DMS 273 (cell line): Measurements from ENCODE around the gene ATG7.
"Not testable (repeated sequence)": the region's sequence is repeated elsewhere in the genome, so short reads cannot be mapped to it uniquely, and the experiment has no call there.

ENCODE experiments used
- DNase-seq: peaks from one replicate; lab custom pipeline; 2025; ENCODE audit not compliant: unreplicated experiment; lab: John Stamatoyannopoulos, UW

The ATG7 gene

DNA sequence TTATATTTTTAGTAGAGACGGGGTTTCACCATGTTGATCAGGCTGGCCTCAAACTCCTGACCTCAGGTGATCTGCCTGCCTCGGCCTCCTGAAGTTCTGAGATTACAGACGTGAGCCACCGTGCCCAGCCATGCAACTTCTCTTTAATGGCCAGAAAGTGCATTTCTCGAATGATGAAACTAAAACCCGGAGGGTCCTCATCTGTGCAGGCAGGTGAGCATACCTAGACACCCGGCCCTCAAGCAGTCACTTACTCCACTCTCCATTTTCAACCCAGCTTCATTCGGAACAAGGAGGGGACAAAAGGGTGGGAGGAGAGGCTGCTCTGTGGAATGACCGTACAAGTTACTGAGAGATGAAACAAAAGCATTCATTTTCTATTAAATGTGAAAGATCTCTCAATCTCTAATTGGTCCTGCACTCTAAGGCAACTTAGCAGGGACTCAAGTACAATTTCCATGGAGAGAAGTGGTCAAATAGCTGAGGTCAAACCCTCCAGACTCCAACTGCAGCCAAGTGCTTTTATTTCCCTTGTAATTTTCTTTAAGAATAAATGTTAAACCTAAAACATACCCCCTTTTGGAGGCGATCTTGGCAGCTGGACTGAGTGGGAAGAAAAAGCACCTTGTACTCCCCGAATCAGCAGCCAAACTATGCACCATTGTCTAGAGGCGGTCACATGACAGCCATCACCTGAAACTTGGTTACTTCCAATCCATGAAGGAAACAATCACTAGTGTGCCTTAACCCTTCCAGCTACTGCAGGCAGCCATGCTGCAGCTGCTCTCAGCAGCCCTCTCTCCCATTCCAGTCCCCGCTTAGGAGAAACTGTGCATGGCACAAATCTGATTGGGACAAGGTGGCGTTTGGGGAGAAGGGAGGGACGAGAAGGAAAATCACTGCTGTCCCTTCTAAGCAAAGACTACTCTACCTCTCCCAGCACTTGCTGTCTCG, 309.3 kb downstream of the ATG7 start:
- DNase-seq = no peak

GRCh38 chr3:11582191-11582968, 310.2 kb downstream of the ATG7 start:
- DNase-seq = peak; percentile 70

DNA sequence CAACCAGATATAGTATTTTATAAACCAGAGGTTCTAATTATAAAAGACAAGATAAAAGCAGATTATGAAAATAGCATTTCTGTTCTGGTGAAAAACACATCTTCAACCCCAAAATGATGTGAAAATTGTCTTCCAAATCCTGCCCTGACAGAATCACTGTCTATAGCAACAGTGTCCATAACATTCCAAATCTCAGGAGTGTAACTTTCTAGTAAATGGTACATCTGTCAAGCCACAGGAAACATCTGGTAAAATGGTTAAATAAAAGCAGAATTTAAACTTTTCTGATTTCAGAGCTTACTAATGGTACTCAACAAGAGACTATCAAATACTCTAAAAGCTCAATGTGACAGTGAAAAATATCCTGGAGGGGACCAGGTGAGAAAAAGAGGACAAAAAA, 311.0 kb downstream of the ATG7 start:
- no peak for DNase-seq

- DNase-seq = no peak
Observed at GRCh38 chr3:11583638-11584046, 311.4 kb downstream of the ATG7 start.

- no peak for DNase-seq
Observed at GRCh38 chr3:11584570-11584969, 312.4 kb downstream of the ATG7 start.

GRCh38 chr3:11587766-11588165, 315.6 kb downstream of the ATG7 start:
- no peak for DNase-seq

GRCh38 chr3:11588338-11588737, 316.1 kb downstream of the ATG7 start:
- no peak for DNase-seq

- DNase-seq = no peak
Observed at GRCh38 chr3:11588755-11589154, 316.6 kb downstream of the ATG7 start.

DNA sequence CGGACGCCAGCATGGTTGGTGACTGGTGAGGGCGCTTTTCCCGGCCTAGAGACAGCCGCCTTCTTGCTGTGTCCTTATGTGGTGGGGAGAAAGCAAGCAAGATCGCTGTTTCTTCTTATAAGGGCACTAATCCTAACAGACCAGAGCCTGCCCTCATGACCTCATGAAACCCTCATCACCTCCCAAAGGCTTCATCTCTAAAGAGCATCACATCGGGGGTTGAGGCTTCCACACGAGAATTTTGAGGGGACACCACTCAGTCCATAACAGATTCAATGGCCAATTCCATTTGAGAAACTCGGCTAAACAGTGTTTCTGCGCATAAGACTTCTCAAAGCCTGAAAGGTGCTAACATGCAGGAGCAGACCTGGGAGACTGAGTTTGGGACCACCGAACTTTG, 317.5 kb downstream of the ATG7 start:
- no peak for DNase-seq

DNA sequence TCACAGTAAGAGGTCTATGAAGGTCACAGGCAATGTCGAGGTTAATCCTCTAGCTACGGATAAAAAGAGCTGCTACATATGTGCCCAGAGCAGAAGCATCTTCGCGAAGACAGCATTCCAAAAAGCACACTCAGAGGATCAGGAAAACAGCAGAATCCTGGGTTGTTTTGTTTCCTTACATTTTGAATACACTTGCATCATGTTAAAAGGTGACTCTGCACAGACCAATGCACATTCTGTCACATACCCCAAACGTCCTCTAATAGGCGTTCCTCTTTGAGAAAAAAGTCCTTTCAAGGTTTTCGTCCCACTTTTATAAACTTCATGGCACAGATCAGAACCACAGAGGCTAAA, 318.8 kb downstream of the ATG7 start:
- no peak for DNase-seq

DNA sequence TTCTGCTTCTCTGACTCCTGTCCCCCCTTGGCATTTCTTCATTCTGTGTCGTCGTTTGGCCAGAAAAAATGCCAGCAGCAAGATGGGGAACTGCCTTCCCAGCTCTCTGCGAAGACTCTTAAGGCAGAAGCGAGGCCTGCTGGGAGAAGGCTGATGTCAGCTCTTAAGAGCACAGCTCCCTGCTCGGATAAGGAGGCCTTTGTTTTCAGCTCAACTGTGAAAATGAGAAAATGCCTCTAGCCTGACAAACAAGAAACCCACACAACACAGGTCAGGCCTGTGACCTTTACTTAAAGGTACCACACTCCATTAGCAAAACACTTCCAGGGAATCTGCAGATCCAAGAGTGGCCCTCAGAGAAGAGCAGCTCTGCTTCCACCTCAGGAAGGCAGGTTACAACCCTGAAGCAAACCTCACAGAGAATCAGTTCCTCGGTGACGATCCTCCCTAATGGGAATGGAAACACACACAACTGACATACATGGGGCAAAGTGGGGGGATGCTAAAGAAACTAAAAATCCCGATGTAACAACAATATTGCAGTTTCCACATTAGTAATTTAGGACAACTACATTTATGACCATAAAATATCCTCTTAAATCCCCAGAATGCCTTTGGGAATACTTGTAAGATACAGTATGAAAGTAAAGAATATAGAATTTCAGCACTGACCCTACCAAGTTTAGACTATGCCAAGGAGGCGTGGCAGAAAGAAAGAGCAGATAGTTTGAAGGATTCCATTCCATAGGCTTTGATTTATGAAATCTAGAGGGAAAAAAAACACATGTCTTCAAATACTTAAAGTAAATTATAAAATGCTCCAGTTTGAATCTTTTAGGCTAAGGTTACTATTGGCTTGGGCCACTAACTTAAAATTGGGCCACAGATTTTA, 319.4 kb downstream of the ATG7 start:
- DNase-seq = no peak

- no peak for DNase-seq
Observed at GRCh38 chr3:11592445-11593298, 320.5 kb downstream of the ATG7 start.

GRCh38 chr3:11593318-11594034, 321.3 kb downstream of the ATG7 start:
- no peak for DNase-seq

DNA sequence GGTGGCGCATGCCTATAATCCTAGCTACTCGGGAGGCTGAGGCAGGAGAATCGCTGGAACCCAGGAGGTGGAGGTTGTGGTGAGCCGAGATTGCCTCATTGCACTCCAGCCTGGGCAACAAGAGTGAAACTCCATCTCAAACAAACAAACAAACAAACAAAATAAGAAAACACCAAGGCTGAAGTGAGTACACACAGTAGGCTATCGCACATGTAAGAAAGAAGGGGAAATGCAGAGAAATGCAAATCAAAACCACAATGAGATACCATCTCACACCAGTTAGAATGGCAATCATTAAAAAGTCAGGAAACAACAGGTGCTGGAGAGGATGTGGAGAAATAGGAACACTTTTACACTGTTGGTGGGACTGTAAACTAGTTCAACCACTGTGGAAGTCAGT, 322.8 kb downstream of the ATG7 start:
- DNase-seq = not testable (repeated sequence)

- no peak for DNase-seq
Observed at GRCh38 chr3:11596387-11596786, 324.2 kb downstream of the ATG7 start.

- DNase-seq = no peak
Observed at GRCh38 chr3:11600501-11601282, 328.5 kb downstream of the ATG7 start.

DNA sequence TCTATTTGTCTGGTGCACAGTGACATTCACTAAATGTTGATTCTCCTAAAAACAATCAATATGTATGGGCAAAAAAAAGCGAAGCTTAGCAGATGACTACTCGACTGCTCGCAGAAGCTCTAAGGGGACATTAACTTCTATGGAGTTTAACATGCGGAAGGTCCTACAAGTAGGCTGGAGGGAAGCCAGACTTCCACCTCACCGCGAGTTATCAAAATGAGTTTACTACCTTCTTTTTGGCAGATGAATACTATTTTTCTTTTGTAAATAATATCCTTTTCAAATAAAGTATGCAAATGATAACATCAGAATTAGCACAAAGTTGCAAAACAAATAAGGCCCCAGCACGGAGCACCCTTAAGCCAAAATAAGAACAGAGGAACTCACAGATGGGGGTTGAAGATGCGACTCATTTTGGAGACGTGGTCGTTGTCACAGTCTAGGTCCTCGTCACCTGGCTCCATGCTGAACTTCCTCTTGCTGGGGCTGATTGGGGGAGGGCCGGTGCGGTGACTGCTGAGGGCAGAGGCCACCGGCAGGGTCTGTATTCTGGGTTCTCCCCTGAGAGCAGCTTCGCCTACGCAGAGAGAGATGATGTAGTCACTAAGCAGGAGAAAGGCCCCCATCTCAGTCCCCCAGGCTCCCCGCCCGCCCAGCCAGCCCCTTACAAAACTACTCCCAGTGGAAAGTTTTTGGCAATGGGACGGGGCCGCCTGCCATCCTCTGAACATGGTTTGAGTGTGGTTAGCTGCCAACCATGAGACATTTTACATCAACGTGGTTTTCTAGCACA, 329.4 kb downstream of the ATG7 start:
- DNase-seq = no peak

DNA sequence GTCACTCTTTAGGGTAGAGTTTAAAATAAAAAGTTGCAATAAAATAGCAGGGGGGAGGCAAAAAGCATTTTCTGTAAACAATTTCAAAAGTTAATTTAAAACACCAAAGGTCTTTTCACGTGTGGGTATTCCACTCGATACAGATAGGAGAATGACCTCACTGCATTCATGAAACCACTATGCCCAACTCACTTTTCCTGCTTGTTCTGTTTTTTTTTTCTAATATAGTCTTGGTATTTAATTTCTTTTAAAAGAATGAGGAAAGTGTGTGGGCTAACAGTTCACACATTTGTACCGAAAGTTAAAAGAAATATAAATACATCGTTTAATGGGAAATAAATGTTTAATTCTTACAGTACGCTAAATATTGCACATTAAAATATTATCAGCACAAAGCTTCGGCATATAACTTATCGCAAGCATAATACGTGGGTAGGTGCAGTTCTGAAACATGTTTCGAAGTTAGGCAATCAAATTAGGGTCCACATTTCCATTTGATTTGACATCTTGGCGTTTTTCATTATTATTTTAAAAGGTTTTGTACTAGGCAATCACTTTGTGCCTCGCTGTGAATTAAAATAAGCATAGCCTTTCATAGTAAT, 330.1 kb downstream of the ATG7 start:
- DNase-seq = no peak
